ENCODE results near the gene FGF14. TPM values are rescaled to one million over a fixed set of nuclear protein-coding genes. Genes with fewer than 3 reads are reported as not detected.

Gene FGF14
- total RNA-seq, 2 donors from 2014 or later = 0.14 TPM

- DNase-seq (ENCODE audit: low spot score) (no peak), ATAC-seq (ENCODE audit: insufficient number of reproducible peaks, low FRiP score, low read depth) (no peak)
- Histone ChIP-seq H3K4me1 (ENCODE audit: control insufficient read depth in 1 of 2, low read depth in 2 of 2) (peaks cover 13 to 27% of the 10 kb centered on the region in 2 donors), H3K27ac (no peak overlapping the region), H3K9me3 (no peaks in the 10 kb centered on the region), H3K36me3 (no peaks in the 10 kb centered on the region), H3K27me3 (replicated peaks; ENCODE audit: insufficient read depth) (no peaks in the 10 kb centered on the region), H3K4me3 (no peak overlapping the region)
- no peak for TF ChIP-seq CTCF (IDR thresholded peaks at IDR 0.05)
Measured at GRCh38 chr13:102309110-102309509, 92.7 kb downstream of the FGF14 start.

- H3K9me3 ChIP-seq = no peaks in the 10 kb centered on the region
- no peak overlapping the region for H3K27ac ChIP-seq
- no peaks in the 10 kb centered on the region for H3K27me3 ChIP-seq (replicated peaks; ENCODE audit: insufficient read depth)
- no peak for TF ChIP-seq CTCF (IDR thresholded peaks at IDR 0.05)
- no peaks in the 10 kb centered on the region for H3K36me3 ChIP-seq
- H3K4me3 ChIP-seq = no peak overlapping the region
- ATAC-seq (ENCODE audit: insufficient number of reproducible peaks, low FRiP score, low read depth) (no peak), DNase-seq (ENCODE audit: low spot score) (no peak)
- no peaks in the 10 kb centered on the region for H3K4me1 ChIP-seq (ENCODE audit: control insufficient read depth in 1 of 2, low read depth in 2 of 2)
Measured at GRCh38 chr13:102302534-102302933, 99.3 kb downstream of the FGF14 start.

GRCh38 chr13:102300379-102300778 lies 101.5 kb downstream of the FGF14 start:
- no peaks in the 10 kb centered on the region for H3K36me3 ChIP-seq
- no peak overlapping the region for H3K27ac ChIP-seq
- peaks cover 0 to 1% of the 10 kb centered on the region in 2 donors for H3K4me1 ChIP-seq (ENCODE audit: control insufficient read depth in 1 of 2, low read depth in 2 of 2)
- ATAC-seq (ENCODE audit: insufficient number of reproducible peaks, low FRiP score, low read depth) (no peak), DNase-seq (ENCODE audit: low spot score) (no peak)
- no peak for TF ChIP-seq CTCF (IDR thresholded peaks at IDR 0.05)
- no peak overlapping the region for H3K4me3 ChIP-seq
- no peaks in the 10 kb centered on the region for H3K27me3 ChIP-seq (replicated peaks; ENCODE audit: insufficient read depth)
- no peaks in the 10 kb centered on the region for H3K9me3 ChIP-seq

GRCh38 chr13:102299366-102299765 lies 102.5 kb downstream of the FGF14 start:
- no peak for DNase-seq (ENCODE audit: low spot score)
- no peak overlapping the region for H3K4me3 ChIP-seq
- peaks cover 4 to 11% of the 10 kb centered on the region in 2 donors for H3K4me1 ChIP-seq (ENCODE audit: control insufficient read depth in 1 of 2, low read depth in 2 of 2)
- no peak for TF ChIP-seq CTCF (IDR thresholded peaks at IDR 0.05)
- H3K9me3 ChIP-seq = no peaks in the 10 kb centered on the region
- no peak overlapping the region for H3K27ac ChIP-seq
- ATAC-seq (ENCODE audit: insufficient number of reproducible peaks, low FRiP score, low read depth) = no peak
- no peaks in the 10 kb centered on the region for H3K36me3 ChIP-seq
- no peaks in the 10 kb centered on the region for H3K27me3 ChIP-seq (replicated peaks; ENCODE audit: insufficient read depth)

- no peaks in the 10 kb centered on the region for H3K36me3 ChIP-seq
- no peak overlapping the region for H3K4me3 ChIP-seq
- ATAC-seq (ENCODE audit: insufficient number of reproducible peaks, low FRiP score, low read depth) (no peak), DNase-seq (ENCODE audit: low spot score) (no peak)
- peaks cover 5 to 22% of the 10 kb centered on the region in 2 donors for H3K4me1 ChIP-seq (ENCODE audit: control insufficient read depth in 1 of 2, low read depth in 2 of 2)
- no peaks in the 10 kb centered on the region for H3K9me3 ChIP-seq
- H3K27me3 ChIP-seq (replicated peaks; ENCODE audit: insufficient read depth) = no peaks in the 10 kb centered on the region
- no peak for TF ChIP-seq CTCF (IDR thresholded peaks at IDR 0.05)
- H3K27ac ChIP-seq = no peak overlapping the region
Measured at GRCh38 chr13:102298051-102298450, 103.8 kb downstream of the FGF14 start.
